PC-9 (cell line): ENCODE data around the gene CA4.
"Not testable (repeated sequence)": the region's sequence is repeated elsewhere in the genome, so short reads cannot be mapped to it uniquely, and the experiment has no call there.

Experiments
- EZH2 ChIP-seq: fragments of 200-600 bp; sonication (generic); IDR thresholded peaks from 2 replicates; pipeline ENCODE4 v1.8.0; 2017; ENCODE audit warnings: antibody characterized with exemption, low read depth
- TF ChIP-seq, protein P1 (sequence below): fragments of 200-600 bp; sonication (generic); conservative IDR thresholded peaks from 2 replicates; pipeline ENCODE4 v1.6.1; 2017; ENCODE audit warnings: mixed run types, antibody characterized with exemption, mild to moderate bottlenecking, moderate library complexity

- TF ChIP-seq, protein P1, sequence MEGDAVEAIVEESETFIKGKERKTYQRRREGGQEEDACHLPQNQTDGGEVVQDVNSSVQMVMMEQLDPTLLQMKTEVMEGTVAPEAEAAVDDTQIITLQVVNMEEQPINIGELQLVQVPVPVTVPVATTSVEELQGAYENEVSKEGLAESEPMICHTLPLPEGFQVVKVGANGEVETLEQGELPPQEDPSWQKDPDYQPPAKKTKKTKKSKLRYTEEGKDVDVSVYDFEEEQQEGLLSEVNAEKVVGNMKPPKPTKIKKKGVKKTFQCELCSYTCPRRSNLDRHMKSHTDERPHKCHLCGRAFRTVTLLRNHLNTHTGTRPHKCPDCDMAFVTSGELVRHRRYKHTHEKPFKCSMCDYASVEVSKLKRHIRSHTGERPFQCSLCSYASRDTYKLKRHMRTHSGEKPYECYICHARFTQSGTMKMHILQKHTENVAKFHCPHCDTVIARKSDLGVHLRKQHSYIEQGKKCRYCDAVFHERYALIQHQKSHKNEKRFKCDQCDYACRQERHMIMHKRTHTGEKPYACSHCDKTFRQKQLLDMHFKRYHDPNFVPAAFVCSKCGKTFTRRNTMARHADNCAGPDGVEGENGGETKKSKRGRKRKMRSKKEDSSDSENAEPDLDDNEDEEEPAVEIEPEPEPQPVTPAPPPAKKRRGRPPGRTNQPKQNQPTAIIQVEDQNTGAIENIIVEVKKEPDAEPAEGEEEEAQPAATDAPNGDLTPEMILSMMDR, result not testable (repeated sequence)
- not testable (repeated sequence) for TF ChIP-seq EZH2
Measured at GRCh38 chr17:60180380-60180779, 30.6 kb downstream of the CA4 start.
